H9 (cell line): ENCODE measurements around the gene MMEL1. TPM values are rescaled to one million over a fixed set of nuclear protein-coding genes. Genes with fewer than 3 reads are reported as not detected.

Experiments
- DNase-seq: peaks from one replicate; pipeline ENCODE4 v3.0.0-alpha.2; 2017
- H2AFZ ChIP-seq: one replicate; pipeline ENCODE4 v1.6.1; 2013; ENCODE audit warnings: mild to moderate bottlenecking, low read length, control low read depth, moderate library complexity
- H2AK5ac ChIP-seq: 2 replicates; pipeline ENCODE4 v1.6.1; 2013; ENCODE audit warnings: low read length, control low read depth, mixed read lengths; ENCODE audit not compliant: insufficient read length
- H2BK120ac ChIP-seq: one replicate; pipeline ENCODE4 v1.6.1; 2013; ENCODE audit warnings: low read depth, mild to moderate bottlenecking, low read length, control low read depth, inconsistent platforms; ENCODE audit not compliant: poor library complexity, severe bottlenecking
- H2BK12ac ChIP-seq: 2 replicates; pipeline ENCODE4 v1.6.1; 2013; ENCODE audit warnings: low read length, control low read depth, mixed read lengths, low read depth; ENCODE audit not compliant: insufficient read length
- H2BK15ac ChIP-seq: 2 replicates; pipeline ENCODE4 v1.6.1; 2013; ENCODE audit warnings: low read depth, low read length, control low read depth
- H2BK20ac ChIP-seq: one replicate; pipeline ENCODE4 v1.6.1; 2013; ENCODE audit warnings: low read depth, mild to moderate bottlenecking, low read length, control low read depth, inconsistent platforms; ENCODE audit not compliant: poor library complexity, severe bottlenecking
- H2BK5ac ChIP-seq: 2 replicates; pipeline ENCODE4 v1.6.1; 2013; ENCODE audit warnings: low read length, control low read depth, mixed read lengths; ENCODE audit not compliant: insufficient read length
- H3K14ac ChIP-seq: 2 replicates; pipeline ENCODE4 v1.6.1; 2013; ENCODE audit warnings: low read length, control low read depth; ENCODE audit not compliant: insufficient read depth
- H3K18ac ChIP-seq: 2 replicates; pipeline ENCODE4 v1.6.1; 2013; ENCODE audit warnings: low read depth, mild to moderate bottlenecking, mixed read lengths, low read length, control low read depth; ENCODE audit not compliant: insufficient read length
- H3K23ac ChIP-seq: 2 replicates; pipeline ENCODE4 v1.6.1; 2013; ENCODE audit warnings: low read length, control low read depth, mixed read lengths, low read depth; ENCODE audit not compliant: insufficient read length
- H3K23me2 ChIP-seq: 2 replicates; pipeline ENCODE4 v1.6.1; 2013; ENCODE audit warnings: low read depth, mild to moderate bottlenecking, mixed read lengths, low read length, control low read depth; ENCODE audit not compliant: insufficient read length, poor library complexity, severe bottlenecking
- H3K27ac ChIP-seq: 2 replicates; pipeline ENCODE4 v1.5.1; 2013; ENCODE audit warnings: low read length, control low read depth, mixed read lengths, low read depth; ENCODE audit not compliant: insufficient read length
- H3K27me3 ChIP-seq: 2 replicates; pipeline ENCODE4 v1.6.1; 2013; ENCODE audit warnings: low read length, control low read depth, inconsistent platforms; ENCODE audit not compliant: insufficient read depth
- H3K4ac ChIP-seq: 2 replicates; pipeline ENCODE4 v1.6.1; 2013; ENCODE audit warnings: low read depth, mild to moderate bottlenecking, control low read depth, inconsistent platforms, low read length, moderate library complexity
- H3K4me1 ChIP-seq: 2 replicates; pipeline ENCODE4 v1.6.1; 2013; ENCODE audit warnings: low read length, control low read depth, inconsistent platforms; ENCODE audit not compliant: insufficient read depth
- H3K4me2 ChIP-seq: 2 replicates; pipeline ENCODE4 v1.6.1; 2013; ENCODE audit warnings: low read length, control low read depth, mixed read lengths; ENCODE audit not compliant: insufficient read length, insufficient read depth
- H3K56ac ChIP-seq: 2 replicates; pipeline ENCODE4 v1.6.1; 2013; ENCODE audit warnings: low read depth, mild to moderate bottlenecking, mixed read lengths, low read length, control low read depth; ENCODE audit not compliant: insufficient read length
- H3K79me1 ChIP-seq: 2 replicates; pipeline ENCODE4 v1.6.1; 2013; ENCODE audit warnings: low read depth, mild to moderate bottlenecking, moderate library complexity, low read length, control low read depth, inconsistent platforms; ENCODE audit not compliant: insufficient read depth, poor library complexity, severe bottlenecking
- H3K79me2 ChIP-seq: 2 replicates; pipeline ENCODE4 v1.6.1; 2013; ENCODE audit warnings: low read length, control low read depth, inconsistent platforms; ENCODE audit not compliant: insufficient read depth
- H3K9ac ChIP-seq: 2 replicates; pipeline ENCODE4 v1.6.1; 2013; ENCODE audit warnings: low read length, control low read depth, mixed read lengths; ENCODE audit not compliant: insufficient read length; ENCODE audit errors: extremely low read depth
- H3K9me3 ChIP-seq: one replicate; pipeline ENCODE4 v1.6.1; 2013; ENCODE audit warnings: low read depth, low read length, inconsistent platforms; ENCODE audit not compliant: control insufficient read depth
- H3T11ph ChIP-seq: one replicate; pipeline ENCODE4 v1.6.1; 2013; ENCODE audit warnings: mild to moderate bottlenecking, low read length, control low read depth, inconsistent platforms
- H4K20me1 ChIP-seq: one replicate; pipeline ENCODE4 v1.6.1; 2013; ENCODE audit not compliant: control insufficient read depth, insufficient read length, insufficient read depth
- H4K5ac ChIP-seq: 2 replicates; pipeline ENCODE4 v1.6.1; 2013; ENCODE audit warnings: low read depth, mild to moderate bottlenecking, mixed read lengths, low read length, control low read depth; ENCODE audit not compliant: insufficient read length
- H4K8ac ChIP-seq: replicated peaks from 2 replicates; pipeline ENCODE4 v1.6.1; 2013; ENCODE audit warnings: low read length, control low read depth, mixed read lengths, low read depth; ENCODE audit not compliant: insufficient read length
- H4K91ac ChIP-seq: 2 replicates; pipeline ENCODE4 v1.6.1; 2013; ENCODE audit warnings: low read depth, mild to moderate bottlenecking, moderate library complexity, mixed read lengths, low read length, control low read depth; ENCODE audit not compliant: insufficient read length
- H3K27ac Mint-ChIP-seq, 3 experiments: 2 replicates in 2 of 3; 3 replicates in 1 of 3; pipeline ENCODE4 v1.8.0; 2020 to 2021; ENCODE audit warnings: mixed read lengths in 3 of 3, mild to moderate bottlenecking in 1 of 3, moderate library complexity in 1 of 3
- H3K27me3 Mint-ChIP-seq: 2 replicates; pipeline ENCODE4 v1.8.0; 2021; ENCODE audit warnings: low read depth, mild to moderate bottlenecking, moderate library complexity, mixed read lengths
- H3K36me3 Mint-ChIP-seq, 3 experiments: 2 replicates in 2 of 3; 3 replicates in 1 of 3; pipeline ENCODE4 v1.8.0; 2020 to 2021; ENCODE audit warnings: low read depth in 3 of 3, mixed read lengths in 3 of 3; ENCODE audit not compliant: insufficient read depth in 1 of 3
- H3K4me1 Mint-ChIP-seq, 2 experiments: 2 replicates each; pipeline ENCODE4 v1.8.0; 2020; ENCODE audit warnings: mixed read lengths in 2 of 2
- H3K4me3 Mint-ChIP-seq, 2 experiments: 2 replicates in 1 of 2; 3 replicates in 1 of 2; pipeline ENCODE4 v1.8.0; 2020 to 2021; ENCODE audit warnings: mild to moderate bottlenecking in 2 of 2, mixed read lengths in 2 of 2, moderate library complexity in 1 of 2
- H3K9me3 Mint-ChIP-seq, 2 experiments: 2 replicates in 1 of 2; 3 replicates in 1 of 2; pipeline ENCODE4 v1.8.0; 2020; ENCODE audit warnings: mild to moderate bottlenecking in 2 of 2, mixed read lengths in 2 of 2, moderate library complexity in 1 of 2
- WGBS: extraction: QIAGEN DNeasy Blood & Tissue Kit; methylation state at CpG from one replicate; pipeline ENCODE4 v1.1.7; 2013; ENCODE audit warnings: missing lambda C conversion rate, low lambda C conversion rate, mixed read lengths; ENCODE audit not compliant: insufficient read length; ENCODE audit errors: extremely low coverage; 5-methylcytosine and 5-hydroxymethylcytosine counted together
- total RNA-seq: library from RNA; stranded (reverse); gene quantifications from 2 replicates; pipeline ENCODE4 v1.2.1, GENCODE V29; 2021
- TF ChIP-seq, protein P1 (sequence below): fragments of 200-600 bp; sonication (generic); conservative IDR thresholded peaks from 3 replicates; pipeline ENCODE4 v1.8.0; 2021; ENCODE audit warnings: antibody characterized with exemption, mild to moderate bottlenecking

The MMEL1 gene
- total RNA-seq, 1 experiment from 2014 or later = 0.42 TPM

GRCh38 chr1:2592672-2593071, 40.1 kb downstream of the MMEL1 start:
- peaks cover 8 to 24% (median 13%) of the 10 kb centered on the region in 3 experiments for H3K36me3 Mint-ChIP-seq
- Histone ChIP-seq H3K79me2 (no peaks in the 10 kb centered on the region), H3K9ac (no peak overlapping the region), H3K9me3 (no peaks in the 10 kb centered on the region), H4K91ac (no peak overlapping the region), H3K27ac (no peak overlapping the region), H4K20me1 (no peaks in the 10 kb centered on the region), H3K4me1 (no peaks in the 10 kb centered on the region), H2BK120ac (no peak overlapping the region), H2BK20ac (no peak overlapping the region), H3K56ac (no peak overlapping the region), H2BK5ac (no peak overlapping the region), H3K4ac (no peak overlapping the region), H2AK5ac (no peak overlapping the region), H3K18ac (no peak overlapping the region), H2AFZ (no peak overlapping the region), H2BK12ac (no peak overlapping the region), H4K8ac (no peak overlapping the region), H3K23me2 (no peaks in the 10 kb centered on the region), H3T11ph (no peak overlapping the region), H3K4me2 (no peak overlapping the region), H3K14ac (no peak overlapping the region; the same call in 1 of the 2 replicates), H3K23ac (no peak overlapping the region), H3K27me3 (no peaks in the 10 kb centered on the region), H4K5ac (no peak overlapping the region), H2BK15ac (no peak overlapping the region), H3K79me1 (no peaks in the 10 kb centered on the region)
- TF ChIP-seq, protein P1, sequence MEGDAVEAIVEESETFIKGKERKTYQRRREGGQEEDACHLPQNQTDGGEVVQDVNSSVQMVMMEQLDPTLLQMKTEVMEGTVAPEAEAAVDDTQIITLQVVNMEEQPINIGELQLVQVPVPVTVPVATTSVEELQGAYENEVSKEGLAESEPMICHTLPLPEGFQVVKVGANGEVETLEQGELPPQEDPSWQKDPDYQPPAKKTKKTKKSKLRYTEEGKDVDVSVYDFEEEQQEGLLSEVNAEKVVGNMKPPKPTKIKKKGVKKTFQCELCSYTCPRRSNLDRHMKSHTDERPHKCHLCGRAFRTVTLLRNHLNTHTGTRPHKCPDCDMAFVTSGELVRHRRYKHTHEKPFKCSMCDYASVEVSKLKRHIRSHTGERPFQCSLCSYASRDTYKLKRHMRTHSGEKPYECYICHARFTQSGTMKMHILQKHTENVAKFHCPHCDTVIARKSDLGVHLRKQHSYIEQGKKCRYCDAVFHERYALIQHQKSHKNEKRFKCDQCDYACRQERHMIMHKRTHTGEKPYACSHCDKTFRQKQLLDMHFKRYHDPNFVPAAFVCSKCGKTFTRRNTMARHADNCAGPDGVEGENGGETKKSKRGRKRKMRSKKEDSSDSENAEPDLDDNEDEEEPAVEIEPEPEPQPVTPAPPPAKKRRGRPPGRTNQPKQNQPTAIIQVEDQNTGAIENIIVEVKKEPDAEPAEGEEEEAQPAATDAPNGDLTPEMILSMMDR = no peak
- WGBS = no CpG with 5 or more reads among the region's 15 CpGs
- H3K27me3 Mint-ChIP-seq = peaks cover 3% of the 10 kb centered on the region; the same call in 1 of the 2 replicates
- no peak overlapping the region for H3K27ac Mint-ChIP-seq
- no peak for DNase-seq
- no peaks in the 10 kb centered on the region for H3K4me1 Mint-ChIP-seq
- H3K9me3 Mint-ChIP-seq = peaks cover 4 to 12% of the 10 kb centered on the region in 2 experiments; a peak in 4 of 5 replicates
- no peak overlapping the region for H3K4me3 Mint-ChIP-seq
